HG02840 (cell line): ENCODE data around the gene TRMT61A.

Experiments used
- ATAC-seq: cut with Tn5 transposase; IDR thresholded peaks from one replicate; pipeline ENCODE4 v1.9.1; 2021; ENCODE audit warnings: mild to moderate bottlenecking, moderate library complexity, moderate number of reproducible peaks; ENCODE audit not compliant: unreplicated experiment, low FRiP score

Gene TRMT61A

DNA sequence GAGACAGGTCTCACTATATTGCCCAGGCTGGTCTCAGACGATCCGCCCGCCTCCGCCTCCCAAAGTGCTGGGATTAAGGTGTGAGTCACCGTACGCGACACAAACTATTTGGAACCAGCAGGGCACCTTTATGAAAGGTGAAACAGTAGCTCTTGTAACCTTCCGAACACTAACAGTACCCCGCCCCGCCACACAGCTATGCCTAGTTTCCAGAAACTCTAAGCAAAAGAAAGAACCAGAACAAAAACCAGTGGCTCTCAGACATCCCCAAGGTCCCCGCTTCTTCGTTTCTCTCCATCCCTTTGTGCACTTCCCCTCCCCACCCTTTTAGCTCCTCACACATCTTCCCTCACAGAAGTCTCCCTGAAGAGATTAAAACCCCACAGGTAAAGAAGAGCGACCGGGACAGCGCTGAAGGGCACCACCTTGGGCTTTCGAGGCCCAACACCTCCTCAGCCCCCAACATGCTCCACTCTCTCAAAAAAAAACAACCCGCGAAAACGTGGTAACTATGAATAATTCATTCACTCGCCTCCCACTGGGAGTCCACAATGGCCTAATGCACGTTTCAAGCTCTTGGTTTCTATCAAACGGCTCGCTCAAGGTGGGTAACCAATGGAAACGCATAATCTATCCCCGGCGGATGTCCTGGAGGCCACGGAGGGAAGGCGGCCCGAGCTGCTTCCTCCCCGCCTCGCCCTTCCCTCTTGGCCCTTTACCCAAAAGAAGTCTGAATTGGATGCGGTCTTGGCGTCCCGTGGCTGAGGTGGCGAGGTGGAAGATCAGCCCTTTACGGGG lies 32.6 kb downstream of the TRMT61A start:
- ATAC-seq = peak; percentile 12

- peak; percentile 19 for ATAC-seq
These were observed 33.1 kb downstream of the TRMT61A start for GRCh38 chr14:103562179-103562428.

- peak; percentile 84 for ATAC-seq
These were observed 33.6 kb downstream of the TRMT61A start, which contains the start of the genes BAG5 and COA8 for GRCh38 chr14:103562429-103563225. TSS of gene BAG5 (minus strand) at chr14:103562657. CDS start at chr14:103561164, 1,493 bp downstream. TSS of gene COA8 (plus strand) at chr14:103562960. CDS start at chr14:103563002, 42 bp downstream.

DNA sequence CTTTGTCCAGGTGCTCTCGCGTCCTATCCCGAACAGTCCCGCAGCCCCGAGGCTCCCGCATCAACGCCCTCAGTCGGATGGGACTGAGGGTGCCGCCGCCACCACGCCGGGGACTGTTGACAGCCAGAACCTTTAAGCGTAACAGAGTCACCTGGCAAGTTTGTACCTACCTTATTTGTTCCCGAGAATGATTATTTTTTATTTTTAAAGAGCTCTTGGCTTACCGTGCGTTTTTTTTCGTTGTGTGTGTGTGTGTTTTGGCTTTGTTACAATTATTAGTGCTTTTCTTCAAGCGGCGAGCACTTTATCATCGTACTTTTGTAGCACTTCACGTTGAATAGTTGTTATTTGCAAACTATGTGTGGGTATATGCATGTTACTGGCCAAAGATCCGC lies 34.2 kb downstream of the TRMT61A start:
- ATAC-seq = no peak

GRCh38 chr14:103563844-103564505 lies 35.0 kb downstream of the TRMT61A start:
- ATAC-seq = no peak

- no peak for ATAC-seq
These were observed 40.0 kb downstream of the TRMT61A start for GRCh38 chr14:103568952-103569351.

DNA sequence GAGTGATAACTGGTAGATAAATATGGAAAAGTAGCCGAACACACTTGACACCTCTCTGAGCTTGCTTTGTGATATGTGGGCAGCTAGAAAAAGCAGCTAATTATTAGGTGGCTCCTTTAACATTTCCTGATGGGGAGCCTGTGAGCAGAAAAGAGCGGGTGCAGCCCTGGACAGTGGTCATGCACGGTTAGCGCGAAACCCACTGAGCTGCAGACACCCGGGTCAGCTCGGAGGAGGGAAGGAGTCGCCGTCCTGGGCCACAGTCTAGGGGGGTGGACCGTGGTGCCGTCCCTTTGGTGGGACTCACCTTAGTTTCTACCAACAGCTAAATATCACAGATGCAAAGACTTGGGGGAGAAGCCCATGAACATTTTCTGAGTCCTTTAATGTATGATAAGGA lies 40.4 kb downstream of the TRMT61A start:
- ATAC-seq = no peak

- ATAC-seq = no peak
These were observed 45.1 kb downstream of the TRMT61A start for GRCh38 chr14:103574104-103574503.

DNA sequence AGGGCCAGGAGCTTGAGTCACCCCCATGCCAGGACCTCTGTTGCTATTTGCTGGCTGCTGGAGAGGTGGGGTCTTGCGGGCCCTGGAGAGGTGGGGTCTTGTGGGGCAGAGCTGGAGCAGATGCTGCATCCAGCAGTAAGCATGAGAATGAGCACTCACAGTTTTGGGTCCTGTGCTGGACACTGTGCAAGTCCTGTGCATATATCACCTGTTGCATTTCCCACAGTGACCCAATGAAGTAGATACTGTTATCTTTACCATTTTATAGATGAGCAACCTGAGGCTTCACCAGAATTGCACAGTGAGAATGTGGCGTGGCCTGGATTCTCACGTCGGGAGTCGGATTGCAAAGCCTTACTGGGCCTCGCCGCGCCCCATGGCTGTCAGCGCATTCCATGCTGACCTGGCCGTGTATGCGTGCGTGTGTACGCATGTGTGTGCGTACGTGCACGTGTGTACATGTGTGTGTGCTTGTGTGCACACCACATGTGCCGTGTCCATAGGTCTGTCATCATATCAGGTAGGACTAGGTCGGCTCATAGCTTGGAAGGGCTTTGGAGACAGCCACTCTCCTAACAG lies 45.8 kb downstream of the TRMT61A start:
- no peak for ATAC-seq

- ATAC-seq = no peak
These were observed 47.5 kb downstream of the TRMT61A start for GRCh38 chr14:103576371-103577024.

GRCh38 chr14:103578401-103579075 lies 49.5 kb downstream of the TRMT61A start:
- ATAC-seq = no peak

DNA sequence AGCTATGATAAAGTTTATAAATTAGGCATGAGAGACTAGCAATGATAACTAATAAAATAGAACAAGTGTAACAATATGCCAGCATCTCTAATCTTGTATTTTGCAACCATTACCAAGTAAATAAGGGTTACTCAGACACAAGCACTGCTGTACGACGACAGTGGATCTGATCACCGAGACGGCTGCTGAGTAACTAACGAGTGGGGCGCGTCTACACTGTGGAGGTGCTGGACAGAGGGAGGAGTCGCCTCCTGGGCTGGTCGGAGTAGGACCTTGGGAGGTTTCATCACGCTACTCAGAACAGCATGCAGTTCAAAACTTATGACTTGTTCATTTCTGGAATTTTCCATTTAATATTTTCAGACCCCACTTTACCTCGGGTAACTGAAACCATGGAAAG lies 52.2 kb downstream of the TRMT61A start:
- ATAC-seq = no peak

DNA sequence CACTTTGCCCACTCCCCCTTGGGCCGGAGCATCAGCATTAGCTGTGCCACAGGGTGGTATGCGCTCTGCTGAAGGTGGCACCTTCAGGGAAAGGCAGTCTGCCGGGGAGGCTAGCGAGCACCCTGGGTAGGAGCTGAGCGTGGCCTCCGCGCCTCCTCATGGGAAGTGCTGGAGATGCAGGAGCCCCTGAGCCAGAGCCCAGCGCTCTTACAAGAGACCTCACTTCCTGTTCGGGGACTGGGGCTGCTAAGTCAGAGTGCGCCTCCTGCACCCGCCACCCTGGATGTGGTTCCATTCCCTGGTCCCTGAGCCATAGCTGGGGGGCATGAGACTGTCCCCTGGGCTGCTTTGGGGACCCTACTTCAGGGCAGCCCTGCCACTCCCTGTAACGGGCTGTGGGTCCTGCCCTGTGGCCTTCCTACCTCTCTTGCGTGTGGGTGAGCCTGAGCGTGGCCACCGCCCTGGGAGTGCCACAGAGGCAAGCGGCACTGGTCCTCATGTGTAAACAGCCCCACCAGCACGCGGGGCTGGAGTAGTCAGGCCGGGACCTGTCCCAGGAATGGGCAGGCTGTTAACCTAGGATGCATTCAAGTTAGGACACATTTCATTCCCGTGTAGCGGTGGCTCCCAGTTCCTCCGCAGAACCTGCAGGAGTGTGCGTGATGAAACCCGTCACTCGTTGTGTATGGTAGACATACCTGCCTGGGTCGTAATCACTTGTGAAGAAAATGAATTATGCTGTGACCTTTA lies 53.1 kb downstream of the TRMT61A start:
- no peak for ATAC-seq

DNA sequence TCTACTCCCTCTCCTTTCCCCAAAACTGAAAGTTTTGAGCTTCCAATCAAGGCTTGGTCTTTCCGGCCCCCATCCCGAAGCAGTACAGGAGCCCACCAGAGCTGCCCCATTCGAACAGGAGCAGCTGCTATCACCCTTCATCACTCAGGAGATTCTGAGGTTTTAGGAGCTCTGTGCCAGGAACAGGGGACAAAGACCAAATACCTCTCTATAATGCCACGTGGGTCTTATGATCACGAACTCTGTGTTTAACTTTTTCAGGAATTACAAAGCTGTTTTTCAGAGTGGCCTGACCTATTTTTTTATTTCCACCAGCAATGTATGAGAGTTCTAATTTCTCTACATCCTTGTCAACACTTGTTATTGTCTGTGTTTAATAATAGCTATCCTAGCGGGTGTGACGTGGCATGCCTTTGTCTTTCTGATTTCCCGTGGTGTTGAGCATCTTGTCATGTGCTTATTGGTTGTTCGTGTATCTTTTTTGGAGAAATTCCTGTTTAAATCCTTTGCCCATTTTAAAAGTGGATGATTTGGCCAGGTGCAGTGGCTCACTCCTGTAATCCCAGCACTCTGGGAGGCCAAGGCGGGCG lies 55.4 kb downstream of the TRMT61A start:
- no peak for ATAC-seq
